ENCODE results near the gene AMOTL2. TPM values are rescaled to one million over a fixed set of nuclear protein-coding genes. Genes with fewer than 3 reads are reported as not detected.

Gene AMOTL2
- total RNA-seq, 1 experiment from 2014 or later = 142 TPM

DNA sequence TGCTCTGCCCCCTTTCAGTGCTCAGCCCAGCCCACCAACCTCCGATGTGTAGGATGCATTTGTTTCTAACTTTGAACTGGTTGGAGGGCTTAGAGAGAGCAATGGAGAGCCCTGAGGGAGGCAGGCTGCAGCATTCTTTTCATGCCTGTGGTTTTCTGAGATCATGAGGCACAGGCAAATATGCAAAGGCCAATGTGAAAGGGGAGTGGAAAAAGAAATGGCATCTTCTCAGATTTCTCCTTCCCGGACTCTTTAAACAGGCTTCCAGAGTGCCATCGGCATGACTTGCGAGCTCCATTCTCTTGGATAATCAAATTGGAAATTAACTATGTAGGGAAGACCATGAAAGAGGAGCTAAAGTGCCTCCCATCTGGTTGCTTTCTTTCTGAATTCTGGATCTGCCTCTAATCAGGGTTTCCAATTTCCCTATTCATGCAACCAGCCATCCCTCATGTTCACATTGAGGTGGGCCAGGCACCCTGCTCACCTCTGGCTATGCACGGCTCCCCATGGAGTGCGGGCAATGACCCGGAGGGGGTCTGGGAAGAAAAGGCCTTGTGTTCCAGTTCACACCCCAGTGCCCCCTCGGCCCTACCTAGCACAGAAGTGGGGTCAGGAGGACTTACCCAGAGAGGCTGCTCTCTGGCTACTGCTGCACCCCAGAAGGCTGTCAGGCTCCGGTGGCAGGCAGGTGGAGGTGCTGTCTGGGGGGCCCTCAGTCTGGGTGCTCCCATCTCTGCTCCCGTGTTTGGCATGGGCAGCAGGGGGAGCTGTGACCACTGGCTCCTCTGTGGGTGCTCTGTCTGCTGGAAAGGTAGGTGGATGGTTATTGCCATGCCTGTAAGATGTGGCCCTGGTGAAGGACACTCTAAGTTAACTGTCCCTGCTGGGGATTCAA is 16.1 kb downstream of the AMOTL2 start:
- no peak overlapping the region for H3K4me3 ChIP-seq
- no peaks in the 10 kb centered on the region for H3K9me3 ChIP-seq (replicated peaks)

DNA sequence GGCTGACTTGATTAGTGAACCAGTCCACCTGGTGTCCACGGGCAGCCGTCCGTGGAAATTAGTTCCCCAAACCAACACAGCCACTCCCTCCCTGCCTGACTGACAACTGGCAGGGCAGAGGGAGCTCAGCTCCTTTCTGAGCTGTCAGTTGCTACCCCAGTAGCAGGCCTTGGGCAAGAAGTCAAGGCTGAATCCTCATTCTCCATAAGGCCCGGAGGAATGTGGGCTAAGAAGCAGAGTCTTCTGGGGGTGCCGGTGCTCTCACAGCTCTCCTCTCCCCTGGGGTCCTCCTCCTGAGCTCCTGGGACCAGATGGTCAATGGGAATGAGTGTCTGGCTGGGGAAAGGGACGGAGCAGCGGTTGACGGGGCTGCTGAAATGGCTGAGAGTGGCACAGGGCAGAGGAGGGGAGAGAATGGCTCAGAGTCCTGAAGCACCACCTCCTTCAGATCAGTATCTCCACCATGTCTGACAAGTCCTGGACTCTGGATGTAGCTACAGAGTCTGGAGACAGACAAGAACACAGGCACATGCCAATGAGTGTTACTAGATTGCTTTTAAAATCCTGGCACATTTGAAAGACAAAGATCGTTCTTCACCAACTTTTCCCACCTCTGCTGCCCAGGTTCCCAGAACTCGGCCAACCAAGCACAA is 16.9 kb downstream of the AMOTL2 start:
- peak overlapping the region; percentile 76 for H3K27ac ChIP-seq
- no peak for DNase-seq (ENCODE audit: low read depth in 1 of 2, low spot score in 2 of 2)
- H3K27me3 ChIP-seq (replicated peaks) = no peaks in the 10 kb centered on the region
- H3K4me1 ChIP-seq (replicated peaks) = peaks cover 64% of the 10 kb centered on the region
- peaks cover 95% of the 10 kb centered on the region for H3K36me3 ChIP-seq
- no peak overlapping the region for H3K4me3 ChIP-seq
- no peaks in the 10 kb centered on the region for H3K9me3 ChIP-seq (replicated peaks)

More for the DNA sequence above, 16.1 kb downstream of the AMOTL2 start:
- Histone ChIP-seq H3K27ac (peak overlapping the region; percentile 76), H3K27me3 (replicated peaks) (no peaks in the 10 kb centered on the region), H3K4me1 (replicated peaks) (peaks cover 72% of the 10 kb centered on the region), H3K36me3 (peaks cover 97% of the 10 kb centered on the region)
- peak; percentile 89 to 96 for DNase-seq (ENCODE audit: low read depth in 1 of 2, low spot score in 2 of 2)

DNA sequence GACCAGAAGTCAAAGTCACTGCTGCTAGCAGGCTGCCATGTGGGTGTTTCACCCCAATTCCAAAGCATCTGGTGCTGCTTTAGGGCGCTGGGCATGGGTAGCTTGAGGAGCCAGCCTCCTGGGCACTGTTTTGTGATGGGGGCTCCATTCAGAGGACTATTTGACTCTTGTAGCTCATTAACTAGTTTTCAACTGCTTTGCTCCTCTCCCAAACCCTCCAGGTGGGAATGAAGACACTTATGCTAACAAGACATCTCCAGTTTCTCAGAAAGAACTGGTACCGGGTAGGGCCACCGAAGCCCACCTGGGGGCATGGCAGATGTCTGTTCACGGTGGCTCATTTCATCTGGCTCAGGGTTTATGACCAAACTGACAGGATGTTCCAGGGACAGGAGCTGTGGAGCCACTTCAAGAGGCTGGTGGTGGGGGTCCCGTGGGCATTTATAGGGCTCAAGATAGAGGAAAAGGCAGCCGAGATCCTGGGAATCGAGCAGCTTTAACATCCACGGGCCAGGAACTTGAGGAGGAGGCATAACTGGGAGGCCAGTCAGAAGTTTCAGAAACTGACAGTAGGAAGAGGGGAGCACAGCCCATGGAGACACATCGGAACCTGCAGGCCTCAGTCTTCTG is 17.7 kb downstream of the AMOTL2 start:
- Histone ChIP-seq H3K27me3 (replicated peaks) (no peaks in the 10 kb centered on the region), H3K36me3 (peaks cover 95% of the 10 kb centered on the region), H3K27ac (peak overlapping the region; percentile 76), H3K4me1 (replicated peaks) (peaks cover 56% of the 10 kb centered on the region), H3K9me3 (replicated peaks) (no peaks in the 10 kb centered on the region), H3K4me3 (no peak overlapping the region)
- no peak for DNase-seq (ENCODE audit: low read depth in 1 of 2, low spot score in 2 of 2)

DNA sequence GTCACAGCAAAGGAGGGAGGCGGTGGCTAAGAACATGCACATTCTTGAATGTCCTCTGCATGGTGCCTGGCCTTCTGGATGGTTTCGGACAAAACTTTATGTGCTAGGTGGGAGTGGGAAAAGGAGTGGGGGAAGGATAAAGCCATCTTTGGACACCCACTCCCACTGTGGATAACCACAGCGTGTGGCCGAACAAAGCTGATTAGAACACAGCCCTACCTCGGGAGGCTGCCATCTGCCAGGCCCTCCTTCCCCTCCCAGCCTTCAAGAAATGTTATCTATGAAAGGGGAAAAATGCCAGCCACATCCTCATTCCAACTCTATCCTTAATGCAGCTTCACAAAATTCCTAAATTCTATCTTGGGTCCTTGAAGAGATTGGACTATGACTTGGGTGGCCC is 18.8 kb downstream of the AMOTL2 start:
- DNase-seq (ENCODE audit: low read depth in 1 of 2, low spot score in 2 of 2) = peak in 1 of 2 experiments; percentile 11
- Histone ChIP-seq H3K27ac (0 out of 2 replicates have a peak overlapping the region, but pooled peaks have one; percentile 76), H3K4me3 (no peak overlapping the region), H3K9me3 (replicated peaks) (no peaks in the 10 kb centered on the region), H3K4me1 (replicated peaks) (peaks cover 44% of the 10 kb centered on the region), H3K36me3 (peaks cover 84% of the 10 kb centered on the region), H3K27me3 (replicated peaks) (no peaks in the 10 kb centered on the region)

DNA sequence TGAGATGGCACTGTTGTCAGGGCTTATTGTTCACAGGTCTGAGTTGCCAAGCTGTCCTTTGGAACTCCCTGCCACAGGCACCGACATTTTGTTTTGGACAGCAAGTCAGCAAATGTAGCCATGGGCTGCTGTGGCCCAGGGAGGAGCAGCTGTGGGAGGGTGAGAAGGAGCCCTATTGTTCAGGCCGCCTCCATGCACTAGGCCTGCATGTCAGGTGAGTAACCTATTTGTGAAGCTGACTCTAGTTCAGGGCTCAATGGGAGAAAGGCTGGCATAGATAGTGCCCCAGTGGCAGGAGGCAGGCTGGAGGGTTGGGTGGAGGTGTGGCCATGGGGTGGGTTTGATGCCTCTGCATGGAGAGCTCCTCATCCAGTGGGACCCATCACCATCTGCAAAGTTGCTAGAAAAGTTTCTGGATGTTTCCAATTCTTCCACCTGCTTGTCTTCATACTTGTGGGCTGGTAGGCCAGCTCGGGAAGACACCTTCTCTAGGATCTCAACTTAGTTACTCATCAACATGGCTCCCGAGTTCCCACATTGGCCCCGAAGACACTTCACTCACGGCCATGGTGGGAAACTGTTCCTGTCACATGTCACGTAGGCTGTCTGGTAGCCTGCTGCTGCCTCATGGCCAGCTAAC is 19.5 kb downstream of the AMOTL2 start:
- Histone ChIP-seq H3K36me3 (peaks cover 77% of the 10 kb centered on the region), H3K27ac (no peak overlapping the region), H3K27me3 (replicated peaks) (no peaks in the 10 kb centered on the region), H3K4me1 (replicated peaks) (peaks cover 38% of the 10 kb centered on the region), H3K4me3 (no peak overlapping the region), H3K9me3 (replicated peaks) (no peaks in the 10 kb centered on the region)
- peak in 1 of 2 experiments; percentile 12 for DNase-seq (ENCODE audit: low read depth in 1 of 2, low spot score in 2 of 2)

DNA sequence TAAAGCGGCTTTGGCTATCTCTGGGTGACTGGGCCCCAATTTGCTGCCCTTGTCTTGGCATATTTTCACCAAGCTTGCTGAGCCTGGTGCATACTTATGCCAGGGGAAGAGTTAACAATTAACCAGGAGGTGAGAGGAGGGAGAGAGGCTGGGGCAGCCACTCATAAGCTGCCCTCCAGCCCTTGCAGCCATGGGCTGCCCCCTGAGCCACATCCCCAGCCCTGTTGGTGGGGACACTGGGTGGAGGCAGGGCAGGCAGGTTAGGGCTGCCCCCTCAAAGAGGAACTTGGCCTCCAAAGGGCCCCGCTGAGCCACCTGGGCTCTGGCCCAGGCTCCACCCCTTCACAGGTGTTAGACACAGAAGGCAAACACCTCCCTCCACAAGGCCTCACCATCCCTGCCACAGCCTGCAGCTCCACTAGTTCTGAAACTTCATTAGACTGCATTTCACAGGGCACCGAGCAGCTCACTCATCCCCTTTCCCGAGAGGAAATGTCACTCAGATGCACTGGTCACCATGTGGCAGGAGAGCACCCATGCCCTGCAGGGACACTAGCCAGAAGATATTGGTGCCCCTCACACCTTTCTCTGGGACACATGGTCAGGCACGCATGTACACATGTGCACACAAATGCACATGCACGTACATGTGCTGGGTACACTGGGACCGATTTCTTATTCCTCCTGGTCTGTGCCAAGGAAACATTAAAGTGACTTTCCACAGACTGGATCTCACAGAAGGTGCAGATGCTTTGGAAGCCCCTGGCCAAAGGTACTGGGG is 20.2 kb downstream of the AMOTL2 start:
- peak in 1 of 2 experiments; percentile 15 for DNase-seq (ENCODE audit: low read depth in 1 of 2, low spot score in 2 of 2)
- no peaks in the 10 kb centered on the region for H3K27me3 ChIP-seq (replicated peaks)
- no peak overlapping the region for H3K4me3 ChIP-seq
- H3K4me1 ChIP-seq (replicated peaks) = peaks cover 31% of the 10 kb centered on the region
- H3K36me3 ChIP-seq = peaks cover 70% of the 10 kb centered on the region
- H3K27ac ChIP-seq = no peak overlapping the region
- no peaks in the 10 kb centered on the region for H3K9me3 ChIP-seq (replicated peaks)

DNA sequence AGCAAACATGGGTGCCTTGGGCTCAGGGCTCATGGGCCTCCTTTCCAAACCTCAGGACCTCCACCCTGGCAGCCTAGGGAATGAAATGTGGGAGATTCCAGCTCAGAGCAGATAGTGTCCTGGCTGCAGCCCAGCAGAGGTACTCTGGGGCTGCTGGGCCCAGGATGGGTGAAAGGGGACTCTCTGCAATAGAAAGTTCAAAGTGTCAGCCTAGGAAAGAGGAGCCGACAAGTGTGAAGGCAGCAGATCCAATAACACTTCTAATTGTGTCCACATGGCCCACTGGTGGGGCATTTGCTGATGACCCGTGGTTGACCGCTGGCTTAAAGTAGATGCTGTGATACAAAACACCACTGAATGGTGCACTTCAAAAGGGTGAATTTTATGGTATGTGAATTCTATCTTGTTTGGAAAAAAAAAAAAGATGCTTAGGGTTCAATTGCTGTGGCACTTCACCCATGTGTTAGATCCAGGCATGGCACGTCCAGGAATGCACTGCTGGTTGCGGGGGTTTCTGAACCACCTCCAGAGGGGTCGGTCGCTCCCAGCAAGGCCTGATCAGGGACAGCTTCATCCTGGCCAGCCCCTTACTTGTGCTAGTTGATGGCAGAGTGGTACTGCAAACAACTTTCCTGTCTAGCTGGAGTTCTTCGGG is 20.9 kb downstream of the AMOTL2 start:
- H3K9me3 ChIP-seq (replicated peaks) = no peaks in the 10 kb centered on the region
- no peak overlapping the region for H3K27ac ChIP-seq
- no peak overlapping the region for H3K4me3 ChIP-seq
- H3K36me3 ChIP-seq = peaks cover 63% of the 10 kb centered on the region
- no peaks in the 10 kb centered on the region for H3K27me3 ChIP-seq (replicated peaks)
- peaks cover 31% of the 10 kb centered on the region for H3K4me1 ChIP-seq (replicated peaks)
- no peak for DNase-seq (ENCODE audit: low read depth in 1 of 2, low spot score in 2 of 2)

DNA sequence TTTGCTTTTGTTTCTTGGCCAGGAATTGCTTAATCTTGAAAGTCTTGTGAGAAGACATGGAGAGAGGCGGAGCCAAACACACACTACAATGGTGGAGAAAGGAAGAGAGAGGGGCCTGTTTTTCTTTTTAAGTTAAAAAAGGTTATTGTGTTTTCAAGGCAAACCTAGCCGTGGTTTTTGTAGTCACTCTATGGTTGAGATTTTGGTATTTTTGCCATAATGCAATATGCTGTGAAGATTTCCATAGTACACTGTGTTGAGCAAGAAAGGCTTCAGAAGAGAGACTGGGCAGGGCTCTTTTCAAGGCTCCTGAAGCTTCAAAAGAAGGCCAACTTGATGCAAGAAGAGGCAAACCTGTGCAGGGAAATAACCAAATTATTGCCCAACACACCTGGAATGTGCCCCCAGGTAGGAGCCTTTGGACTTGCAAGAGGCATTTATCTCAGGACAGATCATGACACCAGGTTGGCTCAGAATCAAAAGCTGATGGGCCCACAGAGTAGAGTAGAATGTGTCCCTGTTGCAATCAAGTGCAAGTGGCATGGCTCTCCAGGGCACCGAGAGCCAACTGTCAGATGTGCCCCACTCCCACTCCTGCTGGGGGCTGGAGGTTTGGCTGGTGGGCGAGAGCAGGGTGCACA is 22.1 kb downstream of the AMOTL2 start:
- Histone ChIP-seq H3K9me3 (replicated peaks) (no peaks in the 10 kb centered on the region), H3K4me1 (replicated peaks) (peaks cover 22% of the 10 kb centered on the region), H3K27ac (no peak overlapping the region), H3K27me3 (replicated peaks) (no peaks in the 10 kb centered on the region), H3K4me3 (no peak overlapping the region), H3K36me3 (peaks cover 54% of the 10 kb centered on the region)
- no peak for DNase-seq (ENCODE audit: low read depth in 1 of 2, low spot score in 2 of 2)

DNA sequence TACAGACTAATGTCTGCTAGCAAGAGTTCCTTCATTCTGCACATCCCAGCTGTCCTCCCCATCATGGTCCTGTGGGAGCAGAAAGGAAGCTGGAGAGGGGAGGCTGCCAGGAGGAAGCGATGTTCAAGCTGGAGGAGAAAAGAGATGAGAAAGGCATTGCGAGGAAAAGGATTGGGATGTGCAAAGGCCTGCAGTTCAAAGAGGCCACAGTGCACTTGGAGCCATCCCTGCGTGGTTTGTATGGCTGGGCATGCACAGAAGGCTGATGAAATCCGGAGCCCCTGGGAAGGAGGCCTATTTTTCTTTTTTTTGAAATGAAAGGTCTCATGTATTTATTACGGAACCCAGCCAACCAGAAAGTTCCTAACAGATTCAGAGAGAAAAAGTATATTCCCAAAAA is 22.8 kb downstream of the AMOTL2 start:
- peaks cover 15% of the 10 kb centered on the region for H3K4me1 ChIP-seq (replicated peaks)
- no peak overlapping the region for H3K4me3 ChIP-seq
- no peak for DNase-seq (ENCODE audit: low read depth in 1 of 2, low spot score in 2 of 2)
- H3K27ac ChIP-seq = no peak overlapping the region
- H3K27me3 ChIP-seq (replicated peaks) = no peaks in the 10 kb centered on the region
- peaks cover 47% of the 10 kb centered on the region for H3K36me3 ChIP-seq
- H3K9me3 ChIP-seq (replicated peaks) = peaks cover 4% of the 10 kb centered on the region; the same call in 1 of the 2 replicates

DNA sequence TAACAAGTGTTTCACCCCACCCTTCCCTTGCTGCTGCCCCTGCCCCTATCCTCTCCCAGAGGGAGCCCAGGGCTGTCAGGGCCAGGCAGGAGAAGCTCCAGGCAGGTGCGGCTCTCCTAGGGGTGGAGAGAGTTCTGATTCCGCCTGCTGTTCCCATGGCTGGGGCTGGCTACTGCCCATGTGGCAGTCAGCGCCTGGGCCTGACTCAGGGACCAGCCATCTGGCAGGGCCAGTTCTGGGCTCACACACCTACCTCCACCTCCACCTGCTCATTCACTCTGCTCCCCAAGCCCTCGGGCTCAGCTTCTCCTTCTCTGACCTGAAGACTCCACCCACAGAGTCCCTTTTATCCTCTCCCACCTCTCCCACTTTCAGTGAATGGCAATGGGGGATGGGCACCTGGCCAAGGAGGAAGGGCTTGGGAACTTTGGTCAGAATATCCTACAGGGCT is 23.4 kb downstream of the AMOTL2 start:
- DNase-seq (ENCODE audit: low read depth in 1 of 2, low spot score in 2 of 2) = no peak
- Histone ChIP-seq H3K4me3 (no peak overlapping the region), H3K27me3 (replicated peaks) (no peaks in the 10 kb centered on the region), H3K9me3 (replicated peaks) (peaks cover 8% of the 10 kb centered on the region; the same call in 1 of the 2 replicates), H3K36me3 (peaks cover 42% of the 10 kb centered on the region), H3K4me1 (replicated peaks) (peaks cover 10% of the 10 kb centered on the region), H3K27ac (no peak overlapping the region)

DNA sequence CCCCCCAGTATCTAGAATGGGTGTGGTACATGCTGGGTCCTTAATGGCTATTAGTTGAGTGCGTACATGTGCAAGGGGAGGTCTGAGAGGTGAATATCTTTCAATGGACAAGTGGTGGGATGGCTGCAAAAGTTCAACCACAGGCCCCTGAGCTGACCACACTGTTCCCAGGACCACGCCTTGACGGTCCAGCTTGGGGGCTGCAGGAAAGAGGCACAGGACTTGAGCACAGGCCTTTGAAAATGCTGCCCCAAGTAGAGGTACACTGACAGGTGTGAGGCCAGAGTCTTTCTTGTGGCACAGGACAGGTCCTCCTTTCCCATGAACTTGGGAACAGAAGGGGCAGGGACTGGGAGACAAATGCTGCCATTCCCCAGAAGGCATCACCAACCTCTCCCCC is 24.0 kb downstream of the AMOTL2 start:
- Histone ChIP-seq H3K4me3 (no peak overlapping the region), H3K27ac (no peak overlapping the region), H3K27me3 (replicated peaks) (no peaks in the 10 kb centered on the region), H3K36me3 (peaks cover 36% of the 10 kb centered on the region), H3K4me1 (replicated peaks) (peaks cover 9% of the 10 kb centered on the region), H3K9me3 (replicated peaks) (peaks cover 8% of the 10 kb centered on the region; the same call in 1 of the 2 replicates)
- DNase-seq (ENCODE audit: low read depth in 1 of 2, low spot score in 2 of 2) = no peak

DNA sequence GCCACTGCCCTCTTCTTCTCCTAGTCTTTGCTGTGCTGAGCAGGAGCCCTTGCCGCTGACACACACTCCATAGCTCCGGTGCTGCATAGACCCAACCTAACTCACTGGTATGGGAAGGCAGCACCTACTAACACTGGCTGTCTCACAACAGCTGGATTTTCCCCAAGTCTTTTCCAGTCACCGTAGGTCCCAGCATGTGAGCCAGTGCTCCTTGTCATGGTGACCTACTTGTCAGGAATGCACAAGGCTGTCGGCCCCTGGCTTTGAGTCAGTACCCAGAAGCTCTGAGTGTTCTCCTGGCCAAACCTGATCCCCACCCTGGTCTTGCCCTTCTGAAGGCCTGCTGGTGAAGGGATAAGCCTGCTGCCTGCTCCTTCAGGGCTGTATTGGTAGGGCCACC is 25.7 kb downstream of the AMOTL2 start:
- peaks cover 9% of the 10 kb centered on the region for H3K4me1 ChIP-seq (replicated peaks)
- H3K9me3 ChIP-seq (replicated peaks) = peaks cover 8% of the 10 kb centered on the region; the same call in 1 of the 2 replicates
- H3K36me3 ChIP-seq = peaks cover 18% of the 10 kb centered on the region
- DNase-seq (ENCODE audit: low read depth in 1 of 2, low spot score in 2 of 2) = peak in 1 of 2 experiments; percentile 18
- H3K27ac ChIP-seq = no peak overlapping the region
- no peaks in the 10 kb centered on the region for H3K27me3 ChIP-seq (replicated peaks)
- H3K4me3 ChIP-seq = no peak overlapping the region
